Smooth muscle cell (in vitro differentiated cells): ENCODE measurements around the gene CMIP. TPM values are rescaled to one million over a fixed set of nuclear protein-coding genes. Genes with fewer than 3 reads are reported as not detected.

Experiments
- DNase-seq: peaks from one replicate; lab custom pipeline; 2025; ENCODE audit not compliant: unreplicated experiment; lab: John Stamatoyannopoulos, UW
- H2AFZ ChIP-seq: fragments of 200-600 bp; sonication (generic); 2 replicates; pipeline ENCODE4 v1.6.0; 2016; ENCODE audit warnings: antibody characterized with exemption, low read depth, mild to moderate bottlenecking
- H3F3A ChIP-seq: fragments of 200-600 bp; sonication (generic); 2 replicates; pipeline ENCODE4 v1.6.0; 2017; ENCODE audit warnings: antibody characterized with exemption, low read depth
- H3K27ac ChIP-seq: fragments of 200-600 bp; sonication (generic); 2 replicates; pipeline ENCODE4 v1.5.1; 2016; ENCODE audit warnings: low read depth, mild to moderate bottlenecking
- H3K27me3 ChIP-seq: fragments of 200-600 bp; sonication (generic); 2 replicates; pipeline ENCODE4 v1.6.1; 2016; ENCODE audit warnings: low read depth, mild to moderate bottlenecking
- H3K36me3 ChIP-seq: fragments of 200-600 bp; sonication (generic); 2 replicates; pipeline ENCODE4 v1.5.1; 2016; ENCODE audit warnings: low read depth
- H3K4me1 ChIP-seq: fragments of 200-600 bp; sonication (generic); 2 replicates; pipeline ENCODE4 v1.5.1; 2016; ENCODE audit warnings: low read depth
- H3K4me2 ChIP-seq: fragments of 200-600 bp; sonication (generic); 2 replicates; pipeline ENCODE4 v1.6.0; 2016; ENCODE audit warnings: mild to moderate bottlenecking
- H3K4me3 ChIP-seq: fragments of 200-600 bp; sonication (generic); 2 replicates; pipeline ENCODE4 v1.5.1; 2016; ENCODE audit warnings: mild to moderate bottlenecking
- H3K79me2 ChIP-seq: fragments of 200-600 bp; sonication (generic); 2 replicates; pipeline ENCODE4 v1.6.0; 2016; ENCODE audit warnings: low read depth, mild to moderate bottlenecking
- H3K9ac ChIP-seq: fragments of 200-600 bp; sonication (generic); 2 replicates; pipeline ENCODE4 v1.6.0; 2016; ENCODE audit warnings: low read depth
- H3K9me3 ChIP-seq: fragments of 200-600 bp; sonication (generic); replicated peaks from 2 replicates; pipeline ENCODE4 v1.5.1; 2016; ENCODE audit warnings: low read depth
- H4K20me1 ChIP-seq: fragments of 200-600 bp; sonication (generic); 2 replicates; pipeline ENCODE4 v1.6.0; 2016; ENCODE audit warnings: low read depth
- WGBS: methylation state at CpG from one replicate; pipeline ENCODE4 v1.1.7; 2016; ENCODE audit warnings: low lambda C conversion rate; 5-methylcytosine and 5-hydroxymethylcytosine counted together
- polyA plus RNA-seq: library from polyadenylated mRNA; unstranded; fragments of >200 nt; fragmentation: Nextera tagmentation; extraction: Ambion mirVana; gene quantifications from 2 replicates; pipeline ENCODE4 v1.2.1, GENCODE V29; 2016
- total RNA-seq: library from RNA; depleted of rRNA; stranded (reverse); fragments of >200 nt; gene quantifications from 2 replicates; pipeline ENCODE4 v1.2.3, GENCODE V29; 2014
- TF ChIP-seq, protein P1 (sequence below): fragments of 200-600 bp; sonication (generic); IDR thresholded peaks from 2 replicates; pipeline ENCODE4 v1.5.1; 2017; ENCODE audit warnings: borderline replicate concordance, mild to moderate bottlenecking, antibody characterized with exemption; ENCODE audit not compliant: insufficient read depth, poor library complexity, severe bottlenecking

Gene CMIP
- total and polyA plus RNA-seq, 2 experiments from 2014 or later = 2.5 to 44.5 TPM

DNA sequence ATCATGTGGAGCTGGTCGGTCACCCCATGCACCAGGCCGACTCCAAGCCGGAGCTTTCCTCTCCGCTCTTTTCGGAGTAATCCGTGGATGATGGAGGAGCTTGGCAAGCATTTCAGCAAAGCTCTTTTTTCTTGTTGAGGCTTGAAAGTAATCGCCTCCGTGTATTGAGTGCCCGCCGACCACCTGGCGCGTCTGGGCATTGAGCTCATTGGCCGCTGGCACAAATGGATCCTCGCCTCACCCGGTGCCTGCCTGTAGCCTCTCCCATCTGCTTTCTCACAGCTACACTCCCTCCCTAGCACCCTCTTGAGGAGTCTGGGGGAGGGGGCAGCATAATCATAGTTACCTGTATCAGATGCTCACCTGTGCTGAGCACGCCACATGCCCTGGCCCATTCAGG is 148.9 kb downstream of the CMIP start:
- peaks cover 52% of the 10 kb centered on the region for H3K79me2 ChIP-seq
- no peaks in the 10 kb centered on the region for H3K4me1 ChIP-seq
- no peak overlapping the region for H3K4me2 ChIP-seq
- H3K36me3 ChIP-seq = no peaks in the 10 kb centered on the region
- TF ChIP-seq, protein P1, sequence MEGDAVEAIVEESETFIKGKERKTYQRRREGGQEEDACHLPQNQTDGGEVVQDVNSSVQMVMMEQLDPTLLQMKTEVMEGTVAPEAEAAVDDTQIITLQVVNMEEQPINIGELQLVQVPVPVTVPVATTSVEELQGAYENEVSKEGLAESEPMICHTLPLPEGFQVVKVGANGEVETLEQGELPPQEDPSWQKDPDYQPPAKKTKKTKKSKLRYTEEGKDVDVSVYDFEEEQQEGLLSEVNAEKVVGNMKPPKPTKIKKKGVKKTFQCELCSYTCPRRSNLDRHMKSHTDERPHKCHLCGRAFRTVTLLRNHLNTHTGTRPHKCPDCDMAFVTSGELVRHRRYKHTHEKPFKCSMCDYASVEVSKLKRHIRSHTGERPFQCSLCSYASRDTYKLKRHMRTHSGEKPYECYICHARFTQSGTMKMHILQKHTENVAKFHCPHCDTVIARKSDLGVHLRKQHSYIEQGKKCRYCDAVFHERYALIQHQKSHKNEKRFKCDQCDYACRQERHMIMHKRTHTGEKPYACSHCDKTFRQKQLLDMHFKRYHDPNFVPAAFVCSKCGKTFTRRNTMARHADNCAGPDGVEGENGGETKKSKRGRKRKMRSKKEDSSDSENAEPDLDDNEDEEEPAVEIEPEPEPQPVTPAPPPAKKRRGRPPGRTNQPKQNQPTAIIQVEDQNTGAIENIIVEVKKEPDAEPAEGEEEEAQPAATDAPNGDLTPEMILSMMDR = no peak
- no peaks in the 10 kb centered on the region for H3F3A ChIP-seq
- H3K27ac ChIP-seq = no peak overlapping the region
- peaks cover 88% of the 10 kb centered on the region for H4K20me1 ChIP-seq
- H3K9me3 ChIP-seq = no peaks in the 10 kb centered on the region
- no peak overlapping the region for H2AFZ ChIP-seq
- 97% methylated on average over 16 of the region's 16 CpGs for WGBS
- no peak for DNase-seq
- no peaks in the 10 kb centered on the region for H3K27me3 ChIP-seq
- H3K9ac ChIP-seq = no peak overlapping the region
- no peak overlapping the region for H3K4me3 ChIP-seq

DNA sequence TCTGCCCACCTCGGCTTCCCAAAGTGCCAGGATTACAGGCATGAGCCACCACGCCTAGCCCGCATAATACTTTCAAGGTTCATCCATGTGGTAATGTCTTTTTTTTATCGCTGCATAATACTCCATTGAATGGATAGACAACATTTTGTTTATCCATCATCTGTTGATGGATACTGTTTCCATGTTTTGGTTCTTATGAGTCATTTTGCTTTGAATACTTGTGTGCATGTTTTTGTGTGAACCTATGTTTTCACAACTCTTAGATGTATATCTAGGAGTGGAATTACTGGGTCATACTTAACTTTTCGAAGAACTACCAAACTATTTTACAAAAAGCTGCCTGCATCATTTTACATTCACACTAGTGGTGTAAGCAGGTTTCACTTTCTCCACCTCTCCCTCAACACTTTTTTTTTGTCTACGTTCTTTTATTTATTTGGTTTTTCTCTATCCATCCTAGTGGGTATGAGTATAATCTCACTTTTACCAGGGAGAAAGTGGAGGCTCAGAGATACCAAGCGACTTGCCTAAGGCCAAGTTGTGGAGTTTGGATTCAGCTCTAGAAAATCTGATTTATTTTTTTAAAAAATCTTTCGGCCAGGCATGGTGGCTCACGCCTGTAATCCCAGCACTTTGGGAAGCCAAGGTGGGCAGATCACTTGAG is 151.2 kb downstream of the CMIP start:
- H4K20me1 ChIP-seq = peaks cover 88% of the 10 kb centered on the region
- no peak overlapping the region for H3K4me3 ChIP-seq
- peaks cover 5% of the 10 kb centered on the region for H3F3A ChIP-seq
- WGBS = 93% methylated on average over 9 of the region's 9 CpGs
- no peak overlapping the region for H3K9ac ChIP-seq
- no peak overlapping the region for H3K4me2 ChIP-seq
- no peaks in the 10 kb centered on the region for H3K27me3 ChIP-seq
- H2AFZ ChIP-seq = no peak overlapping the region
- peak overlapping the region; percentile 64 for H3K27ac ChIP-seq
- no peak for DNase-seq
- TF ChIP-seq, protein P1 = no peak
- no peaks in the 10 kb centered on the region for H3K9me3 ChIP-seq
- H3K4me1 ChIP-seq = peaks cover 6% of the 10 kb centered on the region
- H3K36me3 ChIP-seq = no peaks in the 10 kb centered on the region
- peaks cover 41% of the 10 kb centered on the region for H3K79me2 ChIP-seq

DNA sequence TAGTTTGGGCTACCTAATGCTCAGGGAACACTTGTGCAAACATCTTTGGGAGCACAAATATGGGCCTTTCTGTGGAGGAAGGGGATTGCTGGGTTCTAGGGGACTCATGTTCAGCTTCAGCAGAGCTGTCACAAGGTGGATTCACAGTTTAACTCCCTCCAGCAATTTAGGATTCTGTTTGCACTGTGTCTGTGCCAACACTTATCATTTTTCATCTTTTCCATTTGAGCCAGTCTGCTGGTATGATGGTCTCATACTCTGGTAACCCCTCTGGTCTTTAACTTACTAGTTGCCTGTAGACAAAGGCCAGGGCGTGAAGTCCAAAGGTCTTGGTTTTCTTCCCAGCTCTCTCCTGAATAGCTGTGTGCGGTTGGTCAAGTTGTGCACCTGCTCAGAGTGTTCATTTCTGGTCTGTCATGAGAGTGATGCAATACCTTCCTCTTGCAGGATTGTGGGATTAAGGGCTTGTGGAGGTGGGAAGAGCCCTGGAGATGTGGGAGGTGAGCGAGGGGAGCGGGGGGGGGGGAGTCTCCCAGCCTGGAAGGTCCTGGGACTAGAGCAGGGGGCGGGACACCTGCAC is 152.6 kb downstream of the CMIP start:
- H3K27me3 ChIP-seq = no peaks in the 10 kb centered on the region
- H3K9ac ChIP-seq = no peak overlapping the region
- WGBS = 100% methylated on average over 4 of the region's 5 CpGs
- no peak overlapping the region for H3K4me2 ChIP-seq
- H3K4me3 ChIP-seq = no peak overlapping the region
- TF ChIP-seq, protein P1 = no peak
- H2AFZ ChIP-seq = no peak overlapping the region
- peaks cover 41% of the 10 kb centered on the region for H3K79me2 ChIP-seq
- H3F3A ChIP-seq = peaks cover 8% of the 10 kb centered on the region
- H3K27ac ChIP-seq = no peak overlapping the region
- H3K4me1 ChIP-seq = peaks cover 11% of the 10 kb centered on the region
- DNase-seq = no peak
- H3K36me3 ChIP-seq = no peaks in the 10 kb centered on the region
- peaks cover 85% of the 10 kb centered on the region for H4K20me1 ChIP-seq
- no peaks in the 10 kb centered on the region for H3K9me3 ChIP-seq

DNA sequence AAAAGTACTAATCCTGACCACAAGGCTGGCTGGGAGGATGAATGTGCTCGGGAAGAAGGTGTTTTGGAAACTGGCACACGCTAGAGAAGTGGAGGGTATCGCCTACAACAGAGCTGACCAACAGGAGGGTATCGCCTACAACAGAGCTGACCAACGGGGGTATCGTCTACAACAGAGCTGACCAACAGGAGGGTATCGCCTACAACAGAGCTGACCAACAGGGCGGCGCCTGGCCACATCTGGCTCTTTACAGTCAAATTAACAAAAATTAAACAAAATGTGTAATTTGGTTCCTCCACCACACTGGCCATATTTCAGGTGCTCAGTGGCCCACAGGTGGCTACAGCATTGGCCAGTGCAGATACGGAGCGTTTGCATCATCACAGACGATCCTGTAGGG is 153.5 kb downstream of the CMIP start:
- Histone ChIP-seq H2AFZ (no peak overlapping the region), H3K36me3 (no peaks in the 10 kb centered on the region), H4K20me1 (peaks cover 80% of the 10 kb centered on the region), H3K9me3 (no peaks in the 10 kb centered on the region), H3F3A (peaks cover 8% of the 10 kb centered on the region), H3K79me2 (peaks cover 41% of the 10 kb centered on the region), H3K9ac (no peak overlapping the region), H3K4me1 (peaks cover 11% of the 10 kb centered on the region), H3K27ac (no peak overlapping the region), H3K4me2 (no peak overlapping the region), H3K27me3 (no peaks in the 10 kb centered on the region), H3K4me3 (no peak overlapping the region)
- WGBS = 94% methylated on average over 12 of the region's 12 CpGs
- DNase-seq = no peak
- TF ChIP-seq, protein P1 = no peak
